GM15510 (cell line): Measurements from ENCODE around the gene FCHSD2.

ENCODE experiments used
- POLR2A ChIP-seq: IDR thresholded peaks from 3 replicates; pipeline ENCODE4 v1.6.1; 2011; ENCODE audit warnings: borderline replicate concordance; ENCODE audit not compliant: insufficient read length; ENCODE audit errors: extremely low read depth

FCHSD2 gene

GRCh38 chr11:73024639-73025038 lies 117.5 kb downstream of the FCHSD2 start:
- TF ChIP-seq POLR2A, result no peak

GRCh38 chr11:73019996-73020395 lies 122.1 kb downstream of the FCHSD2 start:
- no peak for TF ChIP-seq POLR2A

DNA sequence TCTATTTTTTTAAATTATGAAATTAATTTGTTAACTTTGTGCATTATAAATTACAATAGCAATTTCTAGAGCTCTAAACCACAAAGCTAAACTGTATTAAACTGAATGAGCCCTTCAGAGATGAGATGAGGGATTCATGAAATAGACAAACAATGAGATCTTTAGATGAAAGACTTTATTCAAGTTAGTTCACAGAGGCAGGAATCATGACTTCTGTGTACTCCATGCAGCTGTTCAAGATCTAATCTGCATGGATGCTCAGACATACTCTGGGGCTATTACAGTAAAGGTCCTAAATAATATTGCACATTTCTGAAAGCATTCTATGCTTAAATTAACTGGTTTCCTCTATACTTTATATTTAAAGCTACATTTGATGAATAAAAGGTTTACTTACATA lies 122.7 kb downstream of the FCHSD2 start:
- TF ChIP-seq POLR2A, result no peak

DNA sequence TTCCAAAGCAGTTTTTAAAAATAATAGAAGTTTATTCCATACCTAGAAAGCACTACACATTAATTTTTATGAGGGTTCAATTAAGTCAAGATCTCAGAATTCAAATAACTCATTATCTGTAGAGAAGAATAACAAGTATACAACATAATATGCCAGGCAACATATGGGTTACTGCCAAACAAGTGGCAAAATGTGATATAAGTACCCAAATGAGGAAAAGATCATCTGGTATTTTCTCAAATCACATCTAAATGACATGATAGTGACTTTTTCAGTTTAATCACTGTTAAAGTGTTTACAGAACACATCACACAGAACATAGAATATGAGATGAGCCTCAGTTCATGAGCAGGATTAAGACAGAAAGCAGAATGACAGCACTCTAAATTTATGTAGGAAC lies 123.3 kb downstream of the FCHSD2 start:
- no peak for TF ChIP-seq POLR2A

GRCh38 chr11:73017024-73017751 lies 124.9 kb downstream of the FCHSD2 start:
- no peak for TF ChIP-seq POLR2A

DNA sequence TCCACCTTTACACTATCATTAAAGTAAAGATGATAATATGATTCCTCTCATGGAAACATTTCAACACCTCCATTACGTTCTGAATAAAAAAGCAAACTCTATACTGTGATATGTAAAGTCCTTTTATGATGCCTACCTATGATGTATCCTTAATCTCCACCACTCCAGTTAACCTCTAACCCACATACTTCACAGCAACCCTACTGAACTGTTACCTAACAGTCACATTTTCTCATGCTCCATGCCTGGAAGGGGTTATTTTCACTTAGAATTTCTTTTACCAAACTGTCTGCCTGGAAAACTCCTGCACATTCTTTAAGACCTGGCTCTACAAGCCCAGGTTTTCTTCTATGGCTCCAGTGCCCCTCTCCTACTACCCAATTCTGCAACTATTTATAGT lies 129.1 kb downstream of the FCHSD2 start:
- no peak for TF ChIP-seq POLR2A

GRCh38 chr11:73012121-73012863 lies 129.8 kb downstream of the FCHSD2 start:
- no peak for TF ChIP-seq POLR2A

- no peak for TF ChIP-seq POLR2A
Observed at GRCh38 chr11:73011126-73011817, 130.8 kb downstream of the FCHSD2 start.

- TF ChIP-seq POLR2A, result no peak
Observed at GRCh38 chr11:73009972-73010371, 132.1 kb downstream of the FCHSD2 start.

GRCh38 chr11:73004088-73004487 lies 138.0 kb downstream of the FCHSD2 start:
- no peak for TF ChIP-seq POLR2A

GRCh38 chr11:73003088-73003487 lies 139.0 kb downstream of the FCHSD2 start:
- TF ChIP-seq POLR2A, result no peak

DNA sequence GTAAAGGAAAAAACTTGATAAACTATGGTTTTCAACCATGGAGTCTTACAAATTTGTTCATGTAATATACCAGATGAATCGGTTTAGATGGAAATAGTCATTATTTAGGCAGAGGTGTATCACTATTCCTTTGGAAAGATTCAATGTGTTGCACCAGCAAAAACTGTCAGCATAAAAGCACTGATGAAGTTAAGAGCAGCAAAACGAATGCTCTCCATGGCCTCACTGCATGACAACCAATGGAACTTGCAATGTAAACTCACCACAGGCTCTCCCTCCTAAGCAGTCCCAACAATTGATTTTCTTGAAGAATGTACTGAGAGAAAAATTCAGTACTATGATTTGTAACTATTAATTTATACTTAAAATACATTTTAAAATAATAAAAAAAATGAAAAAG lies 139.9 kb downstream of the FCHSD2 start:
- TF ChIP-seq POLR2A, result no peak

DNA sequence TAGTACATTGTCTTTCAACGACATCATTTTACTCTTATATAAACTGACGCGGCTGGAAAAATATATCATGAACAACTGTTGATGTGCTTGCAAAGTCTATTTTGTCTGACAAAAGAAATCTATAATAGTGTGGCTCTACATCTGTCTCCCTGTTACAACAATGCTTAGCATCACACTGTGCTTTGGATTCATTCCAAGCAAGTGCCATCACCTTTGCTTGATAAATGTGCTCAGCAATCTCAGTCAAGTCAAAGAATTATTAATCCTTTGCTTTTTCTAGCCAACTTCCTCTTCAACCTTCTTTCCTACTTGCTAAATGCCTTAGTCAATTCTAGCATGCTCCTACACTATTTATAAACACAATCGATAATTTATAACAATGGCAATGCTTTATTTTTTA lies 140.5 kb downstream of the FCHSD2 start:
- no peak for TF ChIP-seq POLR2A

DNA sequence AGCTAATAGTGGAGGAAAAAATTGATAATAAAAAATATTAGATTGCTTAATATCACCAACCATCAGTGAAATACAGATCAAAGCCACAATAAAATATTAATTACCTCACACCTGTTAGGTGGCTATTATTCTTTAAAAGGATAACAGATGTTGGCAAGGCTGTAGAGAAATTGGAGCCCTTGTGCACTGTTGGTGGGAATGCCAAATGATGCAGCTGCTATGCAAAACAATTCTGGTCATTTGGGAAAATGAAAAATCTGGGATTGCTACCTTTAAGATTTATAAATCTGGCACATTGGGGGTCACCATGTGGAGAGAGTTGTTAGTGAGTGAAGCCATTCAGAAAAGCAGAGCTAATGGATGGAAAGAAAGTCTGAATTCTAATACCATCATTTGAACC lies 143.4 kb downstream of the FCHSD2 start:
- TF ChIP-seq POLR2A, result no peak

GRCh38 chr11:72996959-72997358 lies 145.2 kb downstream of the FCHSD2 start:
- TF ChIP-seq POLR2A, result no peak
